CD14-positive monocyte (primary cell): ENCODE measurements around the gene ZNF423. TPM values are rescaled to one million over a fixed set of nuclear protein-coding genes. Genes with fewer than 3 reads are reported as not detected.
"Not testable (repeated sequence)": the region's sequence is repeated elsewhere in the genome, so short reads cannot be mapped to it uniquely, and the experiment has no call there.

Experiments used
- DNase-seq, 3 donors: peaks; one replicate each; pipeline ENCODE4 v3.0.0-alpha.2; 2011 to 2022
- H2AFZ ChIP-seq: 2 replicates; pipeline ENCODE4 v1.6.0; 2012; ENCODE audit warnings: mild to moderate bottlenecking, low read depth, low read length, inconsistent platforms; ENCODE audit not compliant: insufficient read depth, poor library complexity, severe bottlenecking
- H3K27ac ChIP-seq, 2 donors: 1 replicate in 1 of 2; 2 replicates in 1 of 2; pipeline ENCODE4 v1.5.1; 2012 to 2013; ENCODE audit warnings: low read length in 2 of 2, control low read depth in 1 of 2, inconsistent platforms in 1 of 2, low read depth in 1 of 2, mild to moderate bottlenecking in 1 of 2
- H3K27me3 ChIP-seq, 2 donors: one replicate each; pipeline versions ENCODE4 v1.6.0 to v1.6.1; 2011 to 2013; ENCODE audit warnings: low read length in 2 of 2; ENCODE audit not compliant: control insufficient read depth in 2 of 2, insufficient read depth in 2 of 2
- H3K36me3 ChIP-seq, 2 donors: replicated peaks in 1 of 2; 1 replicate in 1 of 2; 2 replicates in 1 of 2; pipeline versions ENCODE4 v1.5.1 to v1.6.1; 2012 to 2013; ENCODE audit warnings: low read length in 2 of 2, control low read depth in 1 of 2, inconsistent platforms in 1 of 2, mild to moderate bottlenecking in 1 of 2; ENCODE audit not compliant: insufficient read depth in 2 of 2, control insufficient read depth in 1 of 2
- H3K4me1 ChIP-seq, 2 donors: 1 replicate in 1 of 2; 2 replicates in 1 of 2; pipeline versions ENCODE4 v1.5.1 to v1.6.1; 2012 to 2013; ENCODE audit warnings: low read length in 2 of 2, control low read depth in 1 of 2, inconsistent platforms in 1 of 2, mild to moderate bottlenecking in 1 of 2, moderate library complexity in 1 of 2; ENCODE audit not compliant: insufficient read depth in 2 of 2, control insufficient read depth in 1 of 2
- H3K4me2 ChIP-seq: replicated peaks from 2 replicates; pipeline ENCODE3; 2012; ENCODE audit warnings: low read length, moderate library complexity, mild to moderate bottlenecking; ENCODE audit not compliant: poor library complexity, severe bottlenecking; ENCODE audit errors: extremely low read depth
- H3K4me3 ChIP-seq, 3 experiments: fragments of 200-600 bp in 1 of 3; sonication (generic) in 1 of 3; replicated peaks in 1 of 3; 1 replicate in 2 of 3; 2 replicates in 1 of 3; pipeline ENCODE4 v1.5.1; 2011 to 2013; ENCODE audit warnings: low read length in 3 of 3, mild to moderate bottlenecking in 3 of 3, control low read depth in 2 of 3, low read depth in 2 of 3, inconsistent platforms in 1 of 3, moderate library complexity in 1 of 3
- H3K79me2 ChIP-seq: 2 replicates; pipeline ENCODE4 v1.6.0; 2012; ENCODE audit warnings: mild to moderate bottlenecking, control low read depth, inconsistent platforms, low read length, moderate library complexity; ENCODE audit not compliant: insufficient read depth
- H3K9ac ChIP-seq: 2 replicates; pipeline ENCODE4 v1.6.0; 2017; ENCODE audit warnings: low read length, mild to moderate bottlenecking; ENCODE audit not compliant: insufficient read depth, poor library complexity, severe bottlenecking
- H3K9me3 ChIP-seq, 2 donors: replicated peaks in 1 of 2; 1 replicate in 1 of 2; 2 replicates in 1 of 2; pipeline versions ENCODE4 v1.5.1 to v1.6.1; 2012 to 2013; ENCODE audit warnings: low read length in 2 of 2, control low read depth in 1 of 2; ENCODE audit not compliant: control insufficient read depth in 1 of 2, insufficient read depth in 1 of 2
- H4K20me1 ChIP-seq: 2 replicates; pipeline ENCODE4 v1.6.0; 2012; ENCODE audit warnings: mild to moderate bottlenecking, low read length, control low read depth, moderate library complexity; ENCODE audit not compliant: insufficient read depth
- H3K27ac Mint-ChIP-seq, 7 donors: one replicate each; pipeline ENCODE4 v1.8.0; 2020; ENCODE audit warnings: mild to moderate bottlenecking in 7 of 7, mixed read lengths in 7 of 7, moderate library complexity in 6 of 7, inconsistent platforms in 2 of 7
- H3K27me3 Mint-ChIP-seq, 3 donors: one replicate each; pipeline ENCODE4 v1.8.0; 2021 to 2022; ENCODE audit warnings: low read depth in 3 of 3, mild to moderate bottlenecking in 3 of 3, mixed read lengths in 3 of 3, moderate library complexity in 3 of 3, inconsistent platforms in 1 of 3
- H3K36me3 Mint-ChIP-seq, 2 donors: one replicate each; pipeline ENCODE4 v1.8.0; 2020; ENCODE audit warnings: mixed read lengths in 2 of 2, inconsistent platforms in 1 of 2, mild to moderate bottlenecking in 1 of 2
- H3K4me1 Mint-ChIP-seq: one replicate; pipeline ENCODE4 v1.8.0; 2020; ENCODE audit warnings: mild to moderate bottlenecking, mixed read lengths
- H3K4me3 Mint-ChIP-seq, 2 donors: one replicate each; pipeline ENCODE4 v1.8.0; 2020; ENCODE audit warnings: mild to moderate bottlenecking in 2 of 2, mixed read lengths in 2 of 2, moderate library complexity in 1 of 2
- H3K9me3 Mint-ChIP-seq, 7 donors: one replicate each; pipeline ENCODE4 v1.8.0; 2020 to 2022; ENCODE audit warnings: mixed read lengths in 7 of 7, mild to moderate bottlenecking in 6 of 7, moderate library complexity in 6 of 7, inconsistent platforms in 2 of 7
- WGBS: methylation state at CpG from one replicate; pipeline ENCODE4 v1.1.5; 2013; ENCODE audit warnings: missing lambda C conversion rate; ENCODE audit not compliant: insufficient coverage; 5-methylcytosine and 5-hydroxymethylcytosine counted together
- intact Hi-C, 2 donors: fragments of 100-400 bp; cut with micrococcal nuclease; formaldehyde crosslinking; loops; one replicate each; pipeline versions ENCODE4 v1.15.0 to v1.15.1; 2023
- polyA plus RNA-seq, 3 donors: library from polyadenylated mRNA; depleted of rRNA in 1 of 3; unstranded in 2 of 3; stranded (reverse) in 1 of 3; fragments of 300-500 nt in 2 of 3; fragments of >200 nt in 1 of 3; fragmentation: Illumina TruSeq in 2 of 3; gene quantifications; 1 replicate in 2 of 3; 2 replicates in 1 of 3; pipeline ENCODE4 v1.2.3, GENCODE V29; 2012 to 2021
- TF ChIP-seq, protein P1 (sequence below): fragments of 200-600 bp; IDR thresholded peaks from one replicate; pipeline ENCODE4 v1.8.0; 2022; ENCODE audit warnings: antibody characterized with exemption, mild to moderate bottlenecking

The ZNF423 gene
- polyA plus RNA-seq, 3 donors: not detected

DNA sequence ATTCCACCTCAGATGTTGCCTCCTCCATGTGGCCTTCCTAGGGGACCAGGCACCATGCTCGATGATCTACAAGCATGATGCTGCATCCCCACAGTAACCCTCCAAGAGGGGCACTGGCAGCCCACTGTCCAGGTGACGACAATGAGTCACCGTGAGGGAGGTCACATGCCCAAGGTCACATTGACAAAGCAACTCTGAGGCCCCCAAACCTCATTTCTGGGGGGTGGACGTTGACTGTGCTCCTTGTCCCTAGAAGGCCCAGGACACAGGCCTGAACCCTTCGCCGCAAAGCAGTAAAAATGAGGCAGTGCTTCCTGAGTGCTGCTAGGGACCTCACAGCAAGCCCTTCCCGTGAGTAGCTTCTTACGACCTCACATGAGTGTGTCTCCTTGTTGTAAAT lies 345.8 kb downstream of the ZNF423 start:
- H3K4me3 ChIP-seq: no peak overlapping the region
- no peak overlapping the region for H3K4me2 ChIP-seq
- H4K20me1 ChIP-seq: no peaks in the 10 kb centered on the region
- Mint-ChIP-seq H3K36me3 (no peaks in the 10 kb centered on the region), H3K9me3 (no peaks in the 10 kb centered on the region), H3K4me3 (no peak overlapping the region), H3K4me1 (no peaks in the 10 kb centered on the region), H3K27ac (no peak overlapping the region), H3K27me3 (no peaks in the 10 kb centered on the region)
- H3K27me3 ChIP-seq: no peaks in the 10 kb centered on the region
- no peaks in the 10 kb centered on the region for H3K4me1 ChIP-seq
- 91% methylated on average over 8 of the region's 8 CpGs for WGBS
- H3K9me3 ChIP-seq: no peaks in the 10 kb centered on the region
- H3K36me3 ChIP-seq: no peaks in the 10 kb centered on the region
- intact Hi-C loops: no loop called here
- TF ChIP-seq, protein P1, sequence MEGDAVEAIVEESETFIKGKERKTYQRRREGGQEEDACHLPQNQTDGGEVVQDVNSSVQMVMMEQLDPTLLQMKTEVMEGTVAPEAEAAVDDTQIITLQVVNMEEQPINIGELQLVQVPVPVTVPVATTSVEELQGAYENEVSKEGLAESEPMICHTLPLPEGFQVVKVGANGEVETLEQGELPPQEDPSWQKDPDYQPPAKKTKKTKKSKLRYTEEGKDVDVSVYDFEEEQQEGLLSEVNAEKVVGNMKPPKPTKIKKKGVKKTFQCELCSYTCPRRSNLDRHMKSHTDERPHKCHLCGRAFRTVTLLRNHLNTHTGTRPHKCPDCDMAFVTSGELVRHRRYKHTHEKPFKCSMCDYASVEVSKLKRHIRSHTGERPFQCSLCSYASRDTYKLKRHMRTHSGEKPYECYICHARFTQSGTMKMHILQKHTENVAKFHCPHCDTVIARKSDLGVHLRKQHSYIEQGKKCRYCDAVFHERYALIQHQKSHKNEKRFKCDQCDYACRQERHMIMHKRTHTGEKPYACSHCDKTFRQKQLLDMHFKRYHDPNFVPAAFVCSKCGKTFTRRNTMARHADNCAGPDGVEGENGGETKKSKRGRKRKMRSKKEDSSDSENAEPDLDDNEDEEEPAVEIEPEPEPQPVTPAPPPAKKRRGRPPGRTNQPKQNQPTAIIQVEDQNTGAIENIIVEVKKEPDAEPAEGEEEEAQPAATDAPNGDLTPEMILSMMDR: no peak
- no peak for DNase-seq
- H3K27ac ChIP-seq: no peak overlapping the region
- H3K79me2 ChIP-seq: no peaks in the 10 kb centered on the region
- H2AFZ ChIP-seq: no peak overlapping the region
- H3K9ac ChIP-seq: no peak overlapping the region

DNA sequence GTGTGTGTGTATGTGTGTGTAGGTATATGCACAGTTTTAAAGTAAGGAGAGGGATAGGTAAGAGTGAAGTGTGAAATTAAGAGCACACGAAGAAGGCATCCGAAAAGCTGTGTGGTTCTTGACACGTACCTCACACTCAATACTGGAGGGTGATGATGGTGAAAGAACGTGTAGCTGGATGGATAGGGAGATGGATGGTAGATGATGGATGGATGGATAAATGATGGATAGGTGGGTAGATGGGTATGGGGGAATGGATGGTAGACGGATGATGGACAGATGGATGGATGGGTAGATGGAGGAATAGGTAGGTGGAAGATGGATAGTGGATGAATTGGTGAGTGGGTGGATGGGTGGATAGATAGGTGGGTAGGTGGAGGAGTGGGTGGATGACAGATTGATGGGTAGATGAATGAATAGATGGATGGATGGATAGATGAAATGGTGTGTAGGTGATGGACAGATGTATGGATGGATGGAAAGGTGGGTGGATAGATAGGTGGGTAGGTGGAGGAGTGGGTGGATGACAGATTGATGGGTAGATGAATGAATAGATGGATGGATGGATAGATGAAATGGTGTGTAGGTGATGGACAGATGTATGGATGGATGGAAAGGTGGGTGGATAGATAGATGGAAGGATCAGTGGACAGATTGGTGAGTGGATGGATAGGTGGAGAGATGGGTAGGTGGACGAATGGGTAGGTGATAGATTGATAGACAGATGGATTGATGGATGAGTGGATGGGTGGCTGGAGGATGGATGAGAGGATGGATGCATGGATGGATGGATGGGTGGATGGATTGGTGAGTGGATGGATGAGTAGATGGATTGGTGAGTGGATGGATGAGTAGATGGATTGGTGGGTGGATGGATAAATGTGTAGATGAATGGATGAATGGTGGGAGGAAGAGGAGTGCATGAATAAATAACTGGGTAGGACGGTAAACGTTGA lies 349.6 kb downstream of the ZNF423 start:
- H3K27me3 ChIP-seq, H3K27ac Mint-ChIP-seq, H3K4me3 ChIP-seq, H3K4me2 ChIP-seq, H3K9me3 ChIP-seq, intact Hi-C loops, H3K9me3 Mint-ChIP-seq, H3K27me3 Mint-ChIP-seq, H3K36me3 ChIP-seq, H3K4me3 Mint-ChIP-seq, H2AFZ ChIP-seq, H4K20me1 ChIP-seq, H3K79me2 ChIP-seq, H3K36me3 Mint-ChIP-seq, H3K9ac ChIP-seq, DNase-seq, H3K27ac ChIP-seq: not testable (repeated sequence)
- H3K4me1 Mint-ChIP-seq: peaks cover 20% of the 10 kb centered on the region
- H3K4me1 ChIP-seq: peaks cover 14 to 17% of the 10 kb centered on the region in 2 donors
- WGBS: 79% methylated on average over 6 of the region's 8 CpGs
